ENCODE data around the gene IP6K2.
"Not testable (repeated sequence)": the region's sequence is repeated elsewhere in the genome, so short reads cannot be mapped to it uniquely, and the experiment has no call there.

IP6K2 gene

GRCh38 chr3:48716982-48717746 lies at the start of gene IP6K2:
IP6K2 (minus strand) TSS chr3:48717221; CDS start chr3:48695291, 21,930 bp downstream.
- Histone ChIP-seq H3K27me3 (ENCODE audit: control insufficient read depth, insufficient read depth, low read length) (no peaks in the 10 kb centered on the region), H3K36me3 (ENCODE audit: control insufficient read depth, insufficient read depth, low read length) (no peaks in the 10 kb centered on the region), H3K9ac (peak within 1 kb of the TSS; percentile 87), H3K4me2 (ENCODE audit: low read length) (peak within 1 kb of the TSS; percentile 74), H2AFZ (peak within 1 kb of the TSS; percentile 87), H3K9me3 (ENCODE audit: control insufficient read depth, low read length) (no peaks in the 10 kb centered on the region), H3K27ac (peak within 1 kb of the TSS; percentile 96), H3K4me1 (peaks cover 8% of the 10 kb centered on the region), H3K4me3 (ENCODE audit: low read depth, low read length) (peak within 1 kb of the TSS; percentile 94), H3K79me2 (peaks cover 41% of the 10 kb centered on the region)
- TF ChIP-seq, protein P1, sequence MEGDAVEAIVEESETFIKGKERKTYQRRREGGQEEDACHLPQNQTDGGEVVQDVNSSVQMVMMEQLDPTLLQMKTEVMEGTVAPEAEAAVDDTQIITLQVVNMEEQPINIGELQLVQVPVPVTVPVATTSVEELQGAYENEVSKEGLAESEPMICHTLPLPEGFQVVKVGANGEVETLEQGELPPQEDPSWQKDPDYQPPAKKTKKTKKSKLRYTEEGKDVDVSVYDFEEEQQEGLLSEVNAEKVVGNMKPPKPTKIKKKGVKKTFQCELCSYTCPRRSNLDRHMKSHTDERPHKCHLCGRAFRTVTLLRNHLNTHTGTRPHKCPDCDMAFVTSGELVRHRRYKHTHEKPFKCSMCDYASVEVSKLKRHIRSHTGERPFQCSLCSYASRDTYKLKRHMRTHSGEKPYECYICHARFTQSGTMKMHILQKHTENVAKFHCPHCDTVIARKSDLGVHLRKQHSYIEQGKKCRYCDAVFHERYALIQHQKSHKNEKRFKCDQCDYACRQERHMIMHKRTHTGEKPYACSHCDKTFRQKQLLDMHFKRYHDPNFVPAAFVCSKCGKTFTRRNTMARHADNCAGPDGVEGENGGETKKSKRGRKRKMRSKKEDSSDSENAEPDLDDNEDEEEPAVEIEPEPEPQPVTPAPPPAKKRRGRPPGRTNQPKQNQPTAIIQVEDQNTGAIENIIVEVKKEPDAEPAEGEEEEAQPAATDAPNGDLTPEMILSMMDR (IDR thresholded peaks at IDR 0.05) = no peak

- TF ChIP-seq, protein P1 (IDR thresholded peaks at IDR 0.05) = peak; percentile 22
- H3K9ac ChIP-seq = no peak overlapping the region
These were observed 48.4 kb upstream of the IP6K2 start for GRCh38 chr3:48765376-48765775.

GRCh38 chr3:48762816-48763215 lies 45.8 kb upstream of the IP6K2 start:
- no peak overlapping the region for H3K4me3 ChIP-seq (ENCODE audit: low read depth, low read length)
- no peaks in the 10 kb centered on the region for H3K79me2 ChIP-seq
- no peaks in the 10 kb centered on the region for H3K4me1 ChIP-seq
- H3K27ac ChIP-seq = no peak overlapping the region
- H3K9ac ChIP-seq = no peak overlapping the region
- TF ChIP-seq, protein P1 (IDR thresholded peaks at IDR 0.05) = no peak
- no peak overlapping the region for H3K4me2 ChIP-seq (ENCODE audit: low read length)
- H3K27me3 ChIP-seq (ENCODE audit: control insufficient read depth, insufficient read depth, low read length) = no peaks in the 10 kb centered on the region
- H3K36me3 ChIP-seq (ENCODE audit: control insufficient read depth, insufficient read depth, low read length) = no peaks in the 10 kb centered on the region
- H2AFZ ChIP-seq = no peak overlapping the region
- no peaks in the 10 kb centered on the region for H3K9me3 ChIP-seq (ENCODE audit: control insufficient read depth, low read length)

More at GRCh38 chr3:48765376-48765775, 48.4 kb upstream of the IP6K2 start:
- no peak overlapping the region for H2AFZ ChIP-seq
- no peaks in the 10 kb centered on the region for H3K27me3 ChIP-seq (ENCODE audit: control insufficient read depth, insufficient read depth, low read length)
- H3K36me3 ChIP-seq (ENCODE audit: control insufficient read depth, insufficient read depth, low read length) = no peaks in the 10 kb centered on the region
- H3K9me3 ChIP-seq (ENCODE audit: control insufficient read depth, low read length) = no peaks in the 10 kb centered on the region
- no peak overlapping the region for H3K27ac ChIP-seq
- H3K79me2 ChIP-seq = no peaks in the 10 kb centered on the region
- H3K4me2 ChIP-seq (ENCODE audit: low read length) = no peak overlapping the region
- no peak overlapping the region for H3K4me3 ChIP-seq (ENCODE audit: low read depth, low read length)
- H3K4me1 ChIP-seq = no peaks in the 10 kb centered on the region

GRCh38 chr3:48759991-48760540 lies 43.0 kb upstream of the IP6K2 start:
- not testable (repeated sequence) for H3K4me3 ChIP-seq (ENCODE audit: low read depth, low read length); H3K27ac ChIP-seq; H2AFZ ChIP-seq; H3K4me2 ChIP-seq (ENCODE audit: low read length); H3K9ac ChIP-seq; H3K36me3 ChIP-seq (ENCODE audit: control insufficient read depth, insufficient read depth, low read length); H3K79me2 ChIP-seq; H3K4me1 ChIP-seq; H3K27me3 ChIP-seq (ENCODE audit: control insufficient read depth, insufficient read depth, low read length); H3K9me3 ChIP-seq (ENCODE audit: control insufficient read depth, low read length)

DNA sequence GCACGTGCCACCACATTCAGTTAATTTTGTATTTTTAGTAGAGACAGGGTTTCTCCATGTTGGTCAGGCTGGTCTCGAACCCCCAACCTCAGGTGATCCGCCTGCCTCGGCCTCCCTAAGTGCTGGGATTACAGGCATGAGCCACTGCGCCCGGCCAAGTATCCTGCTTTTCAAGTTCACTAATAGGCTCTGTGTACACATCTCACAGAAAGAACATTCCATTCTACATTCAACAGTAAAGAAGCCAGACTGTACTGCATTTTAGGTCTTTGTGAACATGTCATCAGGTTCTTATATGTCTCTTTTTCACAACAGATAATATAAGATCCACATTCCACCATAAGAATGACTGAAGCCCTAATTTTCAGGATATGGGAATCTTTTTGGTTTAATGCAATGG lies 42.5 kb upstream of the IP6K2 start:
- H3K27me3 ChIP-seq (ENCODE audit: control insufficient read depth, insufficient read depth, low read length); H3K36me3 ChIP-seq (ENCODE audit: control insufficient read depth, insufficient read depth, low read length): not testable (repeated sequence)

More for the DNA sequence above, 42.5 kb upstream of the IP6K2 start:
- H3K4me1 ChIP-seq; H3K27ac ChIP-seq; H3K79me2 ChIP-seq; H3K4me3 ChIP-seq (ENCODE audit: low read depth, low read length); H2AFZ ChIP-seq; H3K9ac ChIP-seq; H3K9me3 ChIP-seq (ENCODE audit: control insufficient read depth, low read length); H3K4me2 ChIP-seq (ENCODE audit: low read length): not testable (repeated sequence)

Data from parathyroid adenoma (tissue), 2 donors.